Measurements from ENCODE around the gene SPNS2. TPM values are rescaled to one million over a fixed set of nuclear protein-coding genes. Genes with fewer than 3 reads are reported as not detected.

SPNS2 gene
- total RNA-seq, 3 donors from 2014 or later: 0.33 to 0.47 (median 0.46) TPM

- DNase-seq: no peak
- H3K4me3 Mint-ChIP-seq: no peak overlapping the region
- H3K36me3 Mint-ChIP-seq (ENCODE audit: insufficient read depth): no peaks in the 10 kb centered on the region
- no peaks in the 10 kb centered on the region for H3K9me3 Mint-ChIP-seq
- ATAC-seq: no peak
- H3K27me3 Mint-ChIP-seq (ENCODE audit: low read depth): peaks cover 35% of the 10 kb centered on the region
- H3K4me1 Mint-ChIP-seq (ENCODE audit: low read depth): peaks cover 4% of the 10 kb centered on the region
Measured at GRCh38 chr17:4587803-4588202, 89.1 kb downstream of the SPNS2 start.

DNA sequence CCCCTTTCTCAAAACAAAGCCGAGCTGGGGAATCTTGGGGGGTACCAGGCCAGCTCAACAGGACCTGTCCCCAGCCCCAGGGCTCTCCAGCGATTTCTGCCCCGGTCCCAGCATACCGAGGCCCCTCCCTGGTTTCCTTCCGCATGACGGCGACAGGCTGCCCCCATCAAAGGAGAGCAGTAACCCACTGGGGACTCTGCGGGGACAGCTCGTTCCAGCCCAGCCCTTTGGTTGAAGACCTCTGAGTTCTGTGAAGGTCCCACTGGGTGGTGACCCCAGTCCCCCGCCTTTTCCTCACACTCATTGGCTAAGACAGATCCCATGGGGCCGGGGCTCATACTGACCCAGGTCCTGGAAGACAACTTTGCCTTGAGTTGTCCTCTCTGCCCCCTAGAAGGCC is 89.7 kb downstream of the SPNS2 start:
- H3K27me3 Mint-ChIP-seq (ENCODE audit: low read depth): peaks cover 29% of the 10 kb centered on the region
- H3K9me3 Mint-ChIP-seq: no peaks in the 10 kb centered on the region
- no peak for DNase-seq
- H3K36me3 Mint-ChIP-seq (ENCODE audit: insufficient read depth): no peaks in the 10 kb centered on the region
- no peak for ATAC-seq
- H3K4me1 Mint-ChIP-seq (ENCODE audit: low read depth): peaks cover 4% of the 10 kb centered on the region
- no peak overlapping the region for H3K4me3 Mint-ChIP-seq

Other genes with a start within 250 kb of the SPNS2 start
- 10 to 100 TPM; 33.4 to 37.1 (median 34.8) TPM for gene ANKFY1, start 234.9 kb upstream of the SPNS2 start, total RNA-seq
- 10 to 100 TPM; 71.3 to 73.0 (median 72.2) TPM for gene UBE2G1, start 132.2 kb upstream of the SPNS2 start, total RNA-seq
- 1 to 10 TPM; 4.1 to 8.8 (median 6.1) TPM for gene SPNS3, start 64.9 kb upstream of the SPNS2 start, total RNA-seq
- gene MYBBP1A, start 56.5 kb downstream of the SPNS2 start, total RNA-seq: 100 to 1,000 TPM; 261 to 278 (median 263) TPM
- gene GGT6, start 61.7 kb downstream of the SPNS2 start, total RNA-seq: not detected
- gene SMTNL2, start 85.6 kb downstream of the SPNS2 start, total RNA-seq: not detected
- not detected for gene ALOX15, start 142.8 kb downstream of the SPNS2 start, total RNA-seq
- 100 to 1,000 TPM; 163 to 189 (median 188) TPM for gene PELP1, start 205.3 kb downstream of the SPNS2 start, total RNA-seq
- gene ARRB2, start 211.8 kb downstream of the SPNS2 start, total RNA-seq: 10 to 100 TPM; 89.7 to 99.4 (median 94.7) TPM
- gene MED11, start 232.5 kb downstream of the SPNS2 start, total RNA-seq: 10 to 100 TPM; 19.6 to 21.6 (median 20.6) TPM
- under 1 TPM in 1 of 3 donors, not detected in 2; 0.13 TPM for gene ZMYND15, start 241.0 kb downstream of the SPNS2 start, total RNA-seq
- gene CXCL16, start 241.0 kb downstream of the SPNS2 start, total RNA-seq: 1 to 10 TPM in 2 of 3 donors, under 1 TPM in 1; 0.76 to 1.5 (median 1.3) TPM